ENCODE measurements around the gene BAHCC1.
A peak's percentile ranks its signal among the peaks of the same experiment; 100 is the strongest.

Gene BAHCC1

GRCh38 chr17:81380131-81380530 is 15.1 kb upstream of the BAHCC1 start:
- no peak overlapping the region for H3K4me3 Mint-ChIP-seq
- H3K27ac Mint-ChIP-seq: no peak overlapping the region
- ATAC-seq: no peak
- H3K27me3 Mint-ChIP-seq: peaks cover 20% of the 10 kb centered on the region
- H3K4me1 Mint-ChIP-seq: no peaks in the 10 kb centered on the region
- H3K9me3 Mint-ChIP-seq: no peaks in the 10 kb centered on the region
- no peak for DNase-seq

- peaks cover 28% of the 10 kb centered on the region for H3K27me3 Mint-ChIP-seq
- DNase-seq: no peak
- no peak overlapping the region for H3K4me3 Mint-ChIP-seq
- no peak overlapping the region for H3K27ac Mint-ChIP-seq
- peaks cover 3% of the 10 kb centered on the region for H3K4me1 Mint-ChIP-seq
- ATAC-seq: no peak
- H3K9me3 Mint-ChIP-seq: no peaks in the 10 kb centered on the region
Observed at GRCh38 chr17:81380666-81381518, 14.4 kb upstream of the BAHCC1 start.

- DNase-seq (no peak), ATAC-seq (no peak)
- Mint-ChIP-seq H3K4me3 (no peak overlapping the region), H3K27me3 (peaks cover 37% of the 10 kb centered on the region), H3K27ac (no peak overlapping the region), H3K4me1 (peaks cover 10% of the 10 kb centered on the region), H3K9me3 (no peaks in the 10 kb centered on the region)
Observed at GRCh38 chr17:81381632-81382577, 13.4 kb upstream of the BAHCC1 start.

DNA sequence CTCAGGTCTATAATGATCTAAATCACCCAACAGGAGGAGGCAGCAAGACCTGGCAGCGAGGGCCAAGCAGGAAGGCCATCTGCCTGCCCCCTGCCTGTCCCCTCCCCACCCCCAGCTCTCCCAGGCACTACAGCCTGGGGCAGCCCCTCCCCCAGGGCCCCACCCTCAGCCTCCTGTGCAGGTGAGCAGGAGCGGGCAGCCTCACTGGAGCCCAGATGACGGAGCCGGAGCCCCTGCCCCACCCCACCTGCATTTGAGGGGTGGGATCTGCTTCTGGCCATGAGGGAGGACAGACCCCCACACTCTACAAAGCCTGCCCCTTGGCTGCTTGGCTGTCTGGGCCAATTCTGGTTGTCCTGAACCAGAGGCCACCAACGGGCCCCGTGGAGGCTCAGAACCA is 12.4 kb upstream of the BAHCC1 start:
- Mint-ChIP-seq H3K4me3 (no peak overlapping the region), H3K4me1 (peaks cover 15% of the 10 kb centered on the region), H3K27ac (no peak overlapping the region), H3K9me3 (no peaks in the 10 kb centered on the region), H3K27me3 (peaks cover 41% of the 10 kb centered on the region)
- ATAC-seq (no peak), DNase-seq (no peak)

DNA sequence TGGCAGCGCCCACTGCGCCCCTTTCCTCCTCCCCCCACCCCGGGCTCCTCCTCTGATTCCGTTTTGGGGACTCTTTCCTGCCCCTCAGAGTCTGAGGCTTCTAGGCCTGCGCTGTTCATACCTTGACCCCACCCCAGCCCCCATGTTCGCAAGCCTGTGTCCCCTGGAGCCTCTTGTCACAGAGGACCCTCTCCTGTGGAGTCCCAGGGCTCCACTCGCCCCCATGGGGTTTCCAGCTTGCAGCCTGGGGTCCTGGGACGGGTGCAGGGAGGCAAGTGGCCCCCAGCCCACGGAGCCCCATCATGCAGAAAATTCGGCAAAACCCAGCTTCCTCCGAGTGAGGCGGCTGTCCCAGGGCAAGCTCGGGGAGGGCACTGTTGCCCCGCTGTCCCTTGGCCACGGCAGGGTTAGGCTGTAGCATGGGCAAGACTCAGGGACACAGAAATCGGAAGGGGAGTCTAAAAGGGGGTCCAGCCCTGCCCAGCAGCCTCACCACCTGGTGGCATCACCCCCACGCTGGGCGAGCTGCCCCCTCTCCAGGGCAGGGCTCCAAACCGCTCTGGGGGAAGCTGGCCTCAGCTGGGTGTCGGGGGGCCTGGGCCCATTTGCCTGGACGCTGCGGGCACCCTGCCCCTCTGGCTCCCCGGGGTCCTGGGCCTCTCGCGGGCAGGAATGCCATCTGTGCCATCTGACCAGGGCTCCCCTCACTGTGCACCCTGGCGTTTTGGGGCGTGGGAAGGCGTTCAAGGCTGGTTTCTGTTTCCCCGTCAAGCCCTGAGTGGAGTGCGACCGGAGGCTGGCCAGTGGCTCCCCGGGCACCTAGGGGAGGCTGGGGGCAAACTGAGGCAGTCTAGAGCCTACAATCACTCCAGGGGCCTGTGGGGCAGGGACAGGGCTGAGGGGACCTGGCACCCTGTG is 11.5 kb upstream of the BAHCC1 start:
- no peaks in the 10 kb centered on the region for H3K9me3 Mint-ChIP-seq
- H3K27me3 Mint-ChIP-seq: peaks cover 50% of the 10 kb centered on the region
- no peak overlapping the region for H3K4me3 Mint-ChIP-seq
- peaks cover 23% of the 10 kb centered on the region for H3K4me1 Mint-ChIP-seq
- ATAC-seq: no peak
- DNase-seq: no peak
- no peak overlapping the region for H3K27ac Mint-ChIP-seq

GRCh38 chr17:81384929-81385319 is 10.3 kb upstream of the BAHCC1 start:
- Mint-ChIP-seq H3K4me3 (no peak overlapping the region), H3K27ac (no peak overlapping the region), H3K4me1 (peaks cover 23% of the 10 kb centered on the region), H3K9me3 (no peaks in the 10 kb centered on the region), H3K27me3 (peaks cover 62% of the 10 kb centered on the region)
- ATAC-seq: no peak
- no peak for DNase-seq

DNA sequence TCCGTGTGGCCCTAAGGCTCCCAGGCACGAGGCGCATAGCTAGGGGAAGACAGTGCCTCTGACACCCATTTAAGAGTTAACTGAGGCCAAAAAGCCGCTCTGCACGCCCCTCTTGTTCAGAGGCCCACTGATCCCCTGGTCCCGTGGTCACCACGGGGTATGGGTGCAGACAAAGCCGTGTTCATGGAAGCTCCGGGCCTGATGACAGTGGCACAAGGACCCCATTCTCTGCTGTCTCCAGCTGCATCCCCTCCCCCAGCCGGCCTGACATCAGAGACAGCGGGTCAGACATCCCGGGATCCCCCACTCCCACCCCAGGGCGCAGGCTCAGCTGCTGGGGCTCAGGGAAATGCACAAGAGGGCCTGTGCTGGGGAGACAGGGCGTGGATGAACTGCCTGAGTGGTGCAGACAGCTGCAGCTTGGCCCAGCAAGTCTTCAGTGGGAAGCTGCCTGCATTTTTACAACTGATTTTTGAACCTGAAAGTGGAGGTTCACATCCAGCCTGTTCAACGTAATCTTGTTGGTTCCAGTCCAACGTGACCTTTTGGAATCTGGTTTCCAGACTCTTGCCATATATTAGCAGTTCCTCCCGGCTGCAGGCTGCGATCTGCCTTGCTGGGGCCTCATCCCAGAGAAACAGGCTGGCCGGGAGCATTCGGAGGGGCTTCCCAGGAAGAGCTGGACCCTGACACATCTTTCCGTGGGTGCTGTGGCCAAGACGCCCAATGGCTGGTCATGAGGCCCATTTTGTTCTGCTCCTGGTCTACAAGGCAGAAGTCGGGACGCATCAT is 9.7 kb upstream of the BAHCC1 start:
- peak overlapping the region in 1 of 2 donors; percentile 76 for H3K4me3 Mint-ChIP-seq
- H3K4me1 Mint-ChIP-seq: peaks cover 23% of the 10 kb centered on the region
- H3K9me3 Mint-ChIP-seq: no peaks in the 10 kb centered on the region
- ATAC-seq (no peak), DNase-seq (no peak)
- H3K27me3 Mint-ChIP-seq: peaks cover 68% of the 10 kb centered on the region
- H3K27ac Mint-ChIP-seq: no peak overlapping the region

GRCh38 chr17:81386141-81386645 is 9.1 kb upstream of the BAHCC1 start:
- H3K9me3 Mint-ChIP-seq: no peaks in the 10 kb centered on the region
- H3K27ac Mint-ChIP-seq: no peak overlapping the region
- H3K4me1 Mint-ChIP-seq: peaks cover 23% of the 10 kb centered on the region
- DNase-seq: no peak
- peak; percentile 2 for ATAC-seq
- H3K4me3 Mint-ChIP-seq: peak overlapping the region; percentile 65 to 76
- H3K27me3 Mint-ChIP-seq: peaks cover 72% of the 10 kb centered on the region

DNA sequence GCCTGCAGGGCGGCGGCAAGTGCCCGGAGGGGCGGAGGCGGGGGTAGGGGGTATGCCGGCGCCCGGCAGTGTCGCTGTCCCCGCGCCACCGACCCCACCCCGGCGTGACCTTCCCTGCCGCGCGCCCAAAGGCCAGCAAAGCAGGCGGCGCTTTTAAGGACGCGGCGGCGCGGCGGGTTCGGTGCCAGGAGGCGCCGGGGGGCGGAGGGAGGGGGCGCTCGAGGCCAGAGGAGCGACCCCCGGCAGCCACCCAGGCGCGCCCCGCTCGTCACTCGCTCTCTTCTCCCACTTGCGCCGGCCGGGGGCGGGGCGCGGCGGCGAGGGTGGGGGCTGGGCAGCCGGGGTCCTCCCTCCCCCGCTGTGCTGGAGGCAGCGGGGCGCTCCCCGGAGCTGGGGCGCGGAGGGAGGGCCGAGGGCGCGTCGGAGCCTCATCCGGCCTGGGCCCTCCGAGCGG is 8.6 kb upstream of the BAHCC1 start:
- peak; percentile 77 for ATAC-seq
- Mint-ChIP-seq H3K27ac (no peak overlapping the region), H3K4me3 (peak overlapping the region; percentile 65 to 76)

GRCh38 chr17:81387100-81388090 is 7.9 kb upstream of the BAHCC1 start:
- no peaks in the 10 kb centered on the region for H3K9me3 Mint-ChIP-seq
- H3K4me3 Mint-ChIP-seq: peak overlapping the region; percentile 76 to 82
- ATAC-seq (peak; percentile 74), DNase-seq (peak; percentile 63 to 66)
- peaks cover 72% of the 10 kb centered on the region for H3K27me3 Mint-ChIP-seq
- peaks cover 28% of the 10 kb centered on the region for H3K4me1 Mint-ChIP-seq
- H3K27ac Mint-ChIP-seq: peak overlapping the region in 1 of 2 donors; percentile 57

More for the DNA sequence above, 8.6 kb upstream of the BAHCC1 start:
- Mint-ChIP-seq H3K27me3 (peaks cover 72% of the 10 kb centered on the region), H3K9me3 (no peaks in the 10 kb centered on the region), H3K4me1 (peaks cover 23% of the 10 kb centered on the region)
- peak; percentile 45 to 50 for DNase-seq

DNA sequence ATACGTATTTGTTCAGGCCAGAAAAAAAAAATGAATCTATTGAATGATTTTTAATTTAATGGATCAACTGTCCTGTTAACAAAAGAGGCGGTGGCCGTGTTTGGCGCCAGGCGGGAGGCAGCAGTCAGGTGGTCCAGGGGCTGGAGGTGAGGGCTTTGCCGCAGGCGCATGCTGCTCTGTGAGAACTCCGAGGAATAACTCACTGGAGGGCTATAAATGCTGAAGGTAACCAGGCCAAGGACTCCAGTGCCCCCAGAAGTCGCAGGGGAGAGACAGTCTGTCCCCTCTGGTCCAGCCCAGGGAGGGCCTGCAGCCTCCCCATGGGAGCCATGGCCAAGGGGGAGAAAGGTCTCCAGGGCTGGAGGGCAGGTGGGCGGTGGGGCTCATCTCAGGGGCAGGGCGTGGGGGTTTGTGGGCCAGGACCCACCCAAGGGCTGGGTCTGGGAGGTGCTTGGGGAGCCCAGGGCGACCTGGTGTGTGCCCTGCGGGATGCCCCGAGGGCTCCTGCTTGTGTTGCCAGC is 7.1 kb upstream of the BAHCC1 start:
- H3K27me3 Mint-ChIP-seq: peaks cover 80% of the 10 kb centered on the region
- H3K27ac Mint-ChIP-seq: no peak overlapping the region
- peaks cover 33% of the 10 kb centered on the region for H3K4me1 Mint-ChIP-seq
- no peaks in the 10 kb centered on the region for H3K9me3 Mint-ChIP-seq
- peak overlapping the region; percentile 16 to 27 for H3K4me3 Mint-ChIP-seq
- no peak for ATAC-seq
- DNase-seq: no peak

- ATAC-seq (no peak), DNase-seq (no peak)
- Mint-ChIP-seq H3K4me1 (peaks cover 33% of the 10 kb centered on the region), H3K27ac (no peak overlapping the region), H3K4me3 (no peak overlapping the region), H3K9me3 (no peaks in the 10 kb centered on the region), H3K27me3 (peaks cover 83% of the 10 kb centered on the region)
Observed at GRCh38 chr17:81388612-81389367, 6.5 kb upstream of the BAHCC1 start.

All from stimulated activated naive CD8-positive, alpha-beta T cell treated with anti-CD3 and anti-CD28 coated beads, Interleukin-15, amount 100 ng/mL, for 72 hours (primary cell).